ENCODE data around the gene MCCC1.
"Not testable (repeated sequence)": the region's sequence is repeated elsewhere in the genome, so short reads cannot be mapped to it uniquely, and the experiment has no call there.

The MCCC1 gene

GRCh38 chr3:183103950-183104349 is 4.7 kb upstream of the MCCC1 start:
- H3K27me3 ChIP-seq (ENCODE audit: insufficient read depth, low read length); H3K79me2 ChIP-seq (ENCODE audit: control insufficient read depth, insufficient read depth, low read length, unreplicated experiment); H3K27ac ChIP-seq (ENCODE audit: low read depth, low read length); H3K36me3 ChIP-seq (ENCODE audit: insufficient read depth, low read length); H3K4me3 ChIP-seq (ENCODE audit: low read depth, low read length); H2AFZ ChIP-seq (ENCODE audit: low read length, unreplicated experiment): not testable (repeated sequence)
- H3K4me1 ChIP-seq (ENCODE audit: control insufficient read depth, insufficient read depth, low read length, unreplicated experiment): peaks cover 17% of the 10 kb centered on the region

GRCh38 chr3:183101040-183101439 is 1.7 kb upstream of the MCCC1 start:
- H3K4me1 ChIP-seq (ENCODE audit: control insufficient read depth, insufficient read depth, low read length, unreplicated experiment); H3K4me3 ChIP-seq (ENCODE audit: low read depth, low read length); H3K27me3 ChIP-seq (ENCODE audit: insufficient read depth, low read length); H3K36me3 ChIP-seq (ENCODE audit: insufficient read depth, low read length); H2AFZ ChIP-seq (ENCODE audit: low read length, unreplicated experiment); H3K27ac ChIP-seq (ENCODE audit: low read depth, low read length): not testable (repeated sequence)
- peaks cover 22% of the 10 kb centered on the region for H3K79me2 ChIP-seq (ENCODE audit: control insufficient read depth, insufficient read depth, low read length, unreplicated experiment)

GRCh38 chr3:183100376-183100775 is 1.1 kb upstream of the MCCC1 start:
- no peaks in the 10 kb centered on the region for H3K27me3 ChIP-seq (ENCODE audit: insufficient read depth, low read length)
- no peak overlapping the region for H2AFZ ChIP-seq (ENCODE audit: low read length, unreplicated experiment)
- H3K27ac ChIP-seq (ENCODE audit: low read depth, low read length): peak overlapping the region; percentile 89
- no peaks in the 10 kb centered on the region for H3K36me3 ChIP-seq (ENCODE audit: insufficient read depth, low read length)
- H3K4me1 ChIP-seq (ENCODE audit: control insufficient read depth, insufficient read depth, low read length, unreplicated experiment): peaks cover 8% of the 10 kb centered on the region
- peak overlapping the region; percentile 92; the same call in 1 of the 2 replicates for H3K4me3 ChIP-seq (ENCODE audit: low read depth, low read length)
- H3K79me2 ChIP-seq (ENCODE audit: control insufficient read depth, insufficient read depth, low read length, unreplicated experiment): peaks cover 22% of the 10 kb centered on the region

GRCh38 chr3:183099838-183100204 is 525 bp upstream of the MCCC1 start:
- Histone ChIP-seq H3K4me3 (ENCODE audit: low read depth, low read length) (peak overlapping the region; percentile 92), H3K4me1 (ENCODE audit: control insufficient read depth, insufficient read depth, low read length, unreplicated experiment) (peaks cover 8% of the 10 kb centered on the region), H3K27me3 (ENCODE audit: insufficient read depth, low read length) (no peaks in the 10 kb centered on the region), H3K36me3 (ENCODE audit: insufficient read depth, low read length) (no peaks in the 10 kb centered on the region), H3K79me2 (ENCODE audit: control insufficient read depth, insufficient read depth, low read length, unreplicated experiment) (peaks cover 22% of the 10 kb centered on the region), H3K27ac (ENCODE audit: low read depth, low read length) (peak overlapping the region; percentile 89), H2AFZ (ENCODE audit: low read length, unreplicated experiment) (no peak overlapping the region)

GRCh38 chr3:183098536-183099025 is 715 bp downstream of the MCCC1 start:
- Histone ChIP-seq H3K27ac (ENCODE audit: low read depth, low read length) (peak overlapping the region; percentile 61), H2AFZ (ENCODE audit: low read length, unreplicated experiment) (peak overlapping the region; percentile 82), H3K4me1 (ENCODE audit: control insufficient read depth, insufficient read depth, low read length, unreplicated experiment) (peaks cover 8% of the 10 kb centered on the region), H3K79me2 (ENCODE audit: control insufficient read depth, insufficient read depth, low read length, unreplicated experiment) (peaks cover 22% of the 10 kb centered on the region), H3K4me3 (ENCODE audit: low read depth, low read length) (peak overlapping the region; percentile 92), H3K36me3 (ENCODE audit: insufficient read depth, low read length) (no peaks in the 10 kb centered on the region), H3K27me3 (ENCODE audit: insufficient read depth, low read length) (no peaks in the 10 kb centered on the region)

- peaks cover 1% of the 10 kb centered on the region; the same call in 1 of the 2 replicates for H3K36me3 ChIP-seq (ENCODE audit: insufficient read depth, low read length)
- peaks cover 1% of the 10 kb centered on the region for H3K4me1 ChIP-seq (ENCODE audit: control insufficient read depth, insufficient read depth, low read length, unreplicated experiment)
- H3K27ac ChIP-seq (ENCODE audit: low read depth, low read length): no peak overlapping the region
- no peak overlapping the region for H2AFZ ChIP-seq (ENCODE audit: low read length, unreplicated experiment)
- peaks cover 22% of the 10 kb centered on the region for H3K79me2 ChIP-seq (ENCODE audit: control insufficient read depth, insufficient read depth, low read length, unreplicated experiment)
- no peaks in the 10 kb centered on the region for H3K27me3 ChIP-seq (ENCODE audit: insufficient read depth, low read length)
- H3K4me3 ChIP-seq (ENCODE audit: low read depth, low read length): no peak overlapping the region
Measured at GRCh38 chr3:183094711-183095110, 4.6 kb downstream of the MCCC1 start.

- H3K79me2 ChIP-seq (ENCODE audit: control insufficient read depth, insufficient read depth, low read length, unreplicated experiment): peaks cover 9% of the 10 kb centered on the region
- peaks cover 4% of the 10 kb centered on the region; the same call in 1 of the 2 replicates for H3K36me3 ChIP-seq (ENCODE audit: insufficient read depth, low read length)
- no peaks in the 10 kb centered on the region for H3K4me1 ChIP-seq (ENCODE audit: control insufficient read depth, insufficient read depth, low read length, unreplicated experiment)
- H2AFZ ChIP-seq (ENCODE audit: low read length, unreplicated experiment): no peak overlapping the region
- no peak overlapping the region for H3K27ac ChIP-seq (ENCODE audit: low read depth, low read length)
- no peak overlapping the region for H3K4me3 ChIP-seq (ENCODE audit: low read depth, low read length)
- no peaks in the 10 kb centered on the region for H3K27me3 ChIP-seq (ENCODE audit: insufficient read depth, low read length)
Measured at GRCh38 chr3:183092256-183092655, 7.0 kb downstream of the MCCC1 start.

GRCh38 chr3:183087184-183087583 is 12.1 kb downstream of the MCCC1 start:
- Histone ChIP-seq H3K27me3 (ENCODE audit: insufficient read depth, low read length) (no peaks in the 10 kb centered on the region), H3K4me3 (ENCODE audit: low read depth, low read length) (no peak overlapping the region), H3K36me3 (ENCODE audit: insufficient read depth, low read length) (peaks cover 9% of the 10 kb centered on the region; the same call in 1 of the 2 replicates), H3K27ac (ENCODE audit: low read depth, low read length) (no peak overlapping the region), H3K4me1 (ENCODE audit: control insufficient read depth, insufficient read depth, low read length, unreplicated experiment) (no peaks in the 10 kb centered on the region), H3K79me2 (ENCODE audit: control insufficient read depth, insufficient read depth, low read length, unreplicated experiment) (no peaks in the 10 kb centered on the region), H2AFZ (ENCODE audit: low read length, unreplicated experiment) (no peak overlapping the region)

- Histone ChIP-seq H2AFZ (ENCODE audit: low read length, unreplicated experiment) (no peak overlapping the region), H3K4me1 (ENCODE audit: control insufficient read depth, insufficient read depth, low read length, unreplicated experiment) (no peaks in the 10 kb centered on the region), H3K79me2 (ENCODE audit: control insufficient read depth, insufficient read depth, low read length, unreplicated experiment) (no peaks in the 10 kb centered on the region), H3K27me3 (ENCODE audit: insufficient read depth, low read length) (no peaks in the 10 kb centered on the region), H3K4me3 (ENCODE audit: low read depth, low read length) (no peak overlapping the region), H3K27ac (ENCODE audit: low read depth, low read length) (no peak overlapping the region), H3K36me3 (ENCODE audit: insufficient read depth, low read length) (peaks cover 22% of the 10 kb centered on the region)
Measured at GRCh38 chr3:183085634-183086390, 13.5 kb downstream of the MCCC1 start.

GRCh38 chr3:183082355-183082915 is 16.9 kb downstream of the MCCC1 start:
- Histone ChIP-seq H3K4me3 (ENCODE audit: low read depth, low read length) (no peak overlapping the region), H3K27me3 (ENCODE audit: insufficient read depth, low read length) (no peaks in the 10 kb centered on the region), H3K79me2 (ENCODE audit: control insufficient read depth, insufficient read depth, low read length, unreplicated experiment) (no peaks in the 10 kb centered on the region), H2AFZ (ENCODE audit: low read length, unreplicated experiment) (no peak overlapping the region), H3K27ac (ENCODE audit: low read depth, low read length) (no peak overlapping the region), H3K36me3 (ENCODE audit: insufficient read depth, low read length) (peaks cover 29% of the 10 kb centered on the region), H3K4me1 (ENCODE audit: control insufficient read depth, insufficient read depth, low read length, unreplicated experiment) (no peaks in the 10 kb centered on the region)
